ENCODE data around the gene GTF3C5. TPM values are rescaled to one million over a fixed set of nuclear protein-coding genes. Genes with fewer than 3 reads are reported as not detected.
"Not testable (repeated sequence)": the region's sequence is repeated elsewhere in the genome, so short reads cannot be mapped to it uniquely, and the experiment has no call there.

The GTF3C5 gene
- total and polyA plus RNA-seq, 9 of the 15 experiments (the other 6 are each of a cell fraction or from before 2014, with no cell fraction given), result 3.8 to 118 (median 83.7) TPM

DNA sequence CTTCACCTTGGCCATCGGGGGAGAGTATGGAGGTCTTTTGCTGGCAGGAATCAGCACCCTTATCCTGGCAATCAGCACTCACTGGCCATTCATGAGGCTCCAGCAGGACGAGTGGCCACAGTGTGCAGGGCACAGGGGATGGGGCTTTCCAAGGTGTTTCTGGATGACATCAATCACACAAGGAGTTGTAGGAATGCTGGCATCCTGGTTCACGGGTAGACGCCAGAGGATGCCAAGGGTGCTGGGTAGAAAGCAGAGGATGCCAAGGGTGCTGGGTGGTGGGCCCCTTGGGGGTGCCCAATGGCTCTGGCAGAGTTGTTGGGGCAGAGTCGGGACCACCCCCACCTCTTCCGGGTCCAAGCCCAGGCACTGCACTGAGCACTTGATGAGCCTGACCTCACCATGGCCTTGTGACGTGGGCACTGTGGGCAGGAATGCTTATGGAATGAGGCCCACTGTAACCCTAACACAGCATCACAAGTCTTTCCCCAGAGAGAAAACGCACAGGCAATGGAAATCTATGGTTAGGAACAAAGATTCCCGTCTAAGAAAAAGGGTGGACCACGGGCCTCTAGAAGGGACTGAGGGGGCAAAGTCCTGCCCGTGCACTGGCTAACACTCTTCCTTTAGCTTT is 60.1 kb downstream of the GTF3C5 start (continued):
- TF ChIP-seq NONO (IDR thresholded peaks at IDR 0.05; ENCODE audit: low read depth in 2 of 2, low read length in 1 of 2) (no peak), CREM (IDR thresholded peaks at IDR 0.05; ENCODE audit: low read depth) (no peak), NFE2 (IDR thresholded peaks at IDR 0.05; ENCODE audit: low read depth) (no peak), ADNP (tag; IDR thresholded peaks at IDR 0.05) (no peak), ZNF197 (CRISPR knock-in tag; IDR thresholded peaks at IDR 0.05; ENCODE audit: low read depth) (no peak)
- TF ChIP-seq, protein P1, sequence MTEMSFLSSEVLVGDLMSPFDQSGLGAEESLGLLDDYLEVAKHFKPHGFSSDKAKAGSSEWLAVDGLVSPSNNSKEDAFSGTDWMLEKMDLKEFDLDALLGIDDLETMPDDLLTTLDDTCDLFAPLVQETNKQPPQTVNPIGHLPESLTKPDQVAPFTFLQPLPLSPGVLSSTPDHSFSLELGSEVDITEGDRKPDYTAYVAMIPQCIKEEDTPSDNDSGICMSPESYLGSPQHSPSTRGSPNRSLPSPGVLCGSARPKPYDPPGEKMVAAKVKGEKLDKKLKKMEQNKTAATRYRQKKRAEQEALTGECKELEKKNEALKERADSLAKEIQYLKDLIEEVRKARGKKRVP (CRISPR knock-in tag; IDR thresholded peaks at IDR 0.05), result no peak

DNA sequence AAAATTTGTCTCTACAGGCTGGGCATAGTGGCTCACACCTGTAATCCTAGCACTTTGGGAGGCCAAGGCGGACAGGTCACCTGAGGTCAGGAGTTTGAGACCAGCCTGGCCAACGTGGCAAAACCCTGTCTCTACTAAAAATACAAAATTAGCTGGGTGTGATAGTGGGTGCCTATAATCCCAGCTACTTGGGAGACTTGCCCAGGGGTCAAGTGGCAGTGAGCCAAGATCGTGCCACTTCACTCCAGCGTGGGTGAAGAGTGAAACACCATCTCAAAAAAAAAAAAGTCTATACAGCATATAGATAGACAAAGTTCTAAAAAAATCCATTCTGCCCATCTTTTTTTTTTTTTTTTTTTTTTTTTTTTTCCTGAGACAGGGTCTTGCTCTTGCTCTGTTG is 63.6 kb downstream of the GTF3C5 start:
- DNase-seq (ENCODE audit: extremely low read depth in 1 of 4, low spot score in 3 of 4); H3K9me1 ChIP-seq (ENCODE audit: control insufficient read depth, insufficient read depth, low read length); in situ Hi-C loops (cut with MboI); BruUV-seq (replicated peaks); H4K20me1 ChIP-seq (replicated peaks; ENCODE audit: control insufficient read depth, insufficient read depth, low read length); H3K4me2 ChIP-seq (ENCODE audit: insufficient read depth, low read length); intact Hi-C loops (cut with micrococcal nuclease); H3K27me3 ChIP-seq (ENCODE audit: control insufficient read depth in 2 of 2, insufficient read depth in 2 of 2, low read length in 2 of 2); H3K27ac ChIP-seq (ENCODE audit: extremely low read depth, low read depth, low read length); H3K4me1 ChIP-seq (replicated peaks in 1 of 2; ENCODE audit: control insufficient read depth in 2 of 2, insufficient read depth in 2 of 2, low read length in 2 of 2); ATAC-seq; H2AFZ ChIP-seq (ENCODE audit: low read depth, low read length); CTCF ChIA-PET (ENCODE audit: low intra/inter-chr PET ratio); H3K4me3 ChIP-seq; H3K9ac ChIP-seq (ENCODE audit: insufficient read depth in 1 of 2, low read depth in 2 of 2, low read length in 2 of 2); FAIRE-seq; H3K79me2 ChIP-seq (ENCODE audit: control insufficient read depth, insufficient read depth, low read length): not testable (repeated sequence)
- POLR2A ChIA-PET, result interaction anchor here (0.7 kb wide), 1 partner anchor 68 kb away, joined by 3 read pairs; no protein-coding TSS in a partner anchor
- H3K36me3 ChIP-seq (ENCODE audit: control insufficient read depth, insufficient read depth, low read length), result peaks cover 21% of the 10 kb centered on the region
- 0 out of 2 replicates have a peak, but pooled peaks have one; percentile 6 for TF ChIP-seq NFIC (IDR thresholded peaks at IDR 0.05)
- peaks cover 15% of the 10 kb centered on the region for H3K9me3 ChIP-seq (replicated peaks; ENCODE audit: control insufficient read depth, insufficient read depth, low read depth, low read length)
- WGBS (ENCODE audit: insufficient coverage, low coverage, missing lambda C conversion rate), result 54% methylated on average over 4 of the region's 4 CpGs
